B cell (primary cell): ENCODE data around the gene IQCK.

Experiments used
- CTCF ChIP-seq: fragments of 200-600 bp; IDR thresholded peaks from one replicate; pipeline ENCODE4 v1.8.0; 2022; ENCODE audit warnings: antibody characterized with exemption, mild to moderate bottlenecking
- EZH2 ChIP-seq: IDR thresholded peaks from 2 replicates; pipeline ENCODE4 v1.6.1; 2012; ENCODE audit warnings: borderline replicate concordance, low read depth, mild to moderate bottlenecking, moderate library complexity, low read length; ENCODE audit not compliant: insufficient read depth, poor library complexity, severe bottlenecking

GRCh38 chr16:19879241-19879792, 161.2 kb downstream of the IQCK start:
- no peak for TF ChIP-seq CTCF
- no peak for TF ChIP-seq EZH2
